ENCODE data around the gene CDK1.

CDK1 gene

DNA sequence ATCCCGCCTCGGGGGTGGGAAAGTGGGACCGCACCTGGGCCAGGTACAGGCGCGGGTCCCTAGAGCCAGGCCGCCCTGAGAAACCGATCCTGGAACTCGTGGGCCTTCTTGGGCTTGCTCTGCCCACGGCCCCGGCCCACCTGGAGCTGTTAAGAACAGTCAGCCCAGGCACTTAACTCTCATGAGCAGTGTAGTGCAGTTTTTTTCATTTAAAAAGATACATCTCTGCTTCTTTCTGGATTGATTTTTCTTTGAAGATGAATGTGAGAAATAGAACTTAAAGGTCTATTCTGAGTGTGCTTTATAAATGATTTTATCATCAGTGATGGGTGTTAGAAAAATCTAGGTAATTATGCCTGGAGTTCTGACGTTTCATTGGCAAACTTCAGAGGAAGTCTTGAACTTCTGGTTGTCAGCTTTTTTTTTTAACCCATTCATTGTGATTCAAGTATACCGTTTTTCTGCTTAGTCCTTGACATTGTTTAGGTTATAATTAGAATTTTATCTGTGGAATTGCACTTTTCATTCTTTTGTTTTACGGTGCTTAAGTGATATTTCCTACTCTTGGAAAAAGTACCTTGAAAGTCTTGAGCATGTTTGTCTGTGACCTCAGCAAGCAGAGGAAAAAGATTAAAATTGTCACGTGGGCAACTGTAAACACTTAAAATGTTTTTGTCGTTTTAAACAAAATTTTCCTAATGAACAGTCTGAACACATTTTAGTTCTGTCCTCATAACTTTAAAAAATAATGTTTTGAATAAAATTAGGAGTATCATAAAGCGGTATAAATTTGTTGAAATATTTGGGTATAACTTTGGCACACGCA is 906 bp downstream of the CDK1 start:
- Histone ChIP-seq H3K4me1 (peaks cover 0 to 7% (median 7%) of the 10 kb centered on the region in 4 donors), H3K27ac (no peak overlapping the region), H3K4me3 (peak overlapping the region; percentile 57 to 68), H3K36me3 (no peaks in the 10 kb centered on the region), H3K27me3 (peaks cover 0 to 3% of the 10 kb centered on the region in 2 donors), H3K9me3 (no peaks in the 10 kb centered on the region)
- TF ChIP-seq, protein P1, sequence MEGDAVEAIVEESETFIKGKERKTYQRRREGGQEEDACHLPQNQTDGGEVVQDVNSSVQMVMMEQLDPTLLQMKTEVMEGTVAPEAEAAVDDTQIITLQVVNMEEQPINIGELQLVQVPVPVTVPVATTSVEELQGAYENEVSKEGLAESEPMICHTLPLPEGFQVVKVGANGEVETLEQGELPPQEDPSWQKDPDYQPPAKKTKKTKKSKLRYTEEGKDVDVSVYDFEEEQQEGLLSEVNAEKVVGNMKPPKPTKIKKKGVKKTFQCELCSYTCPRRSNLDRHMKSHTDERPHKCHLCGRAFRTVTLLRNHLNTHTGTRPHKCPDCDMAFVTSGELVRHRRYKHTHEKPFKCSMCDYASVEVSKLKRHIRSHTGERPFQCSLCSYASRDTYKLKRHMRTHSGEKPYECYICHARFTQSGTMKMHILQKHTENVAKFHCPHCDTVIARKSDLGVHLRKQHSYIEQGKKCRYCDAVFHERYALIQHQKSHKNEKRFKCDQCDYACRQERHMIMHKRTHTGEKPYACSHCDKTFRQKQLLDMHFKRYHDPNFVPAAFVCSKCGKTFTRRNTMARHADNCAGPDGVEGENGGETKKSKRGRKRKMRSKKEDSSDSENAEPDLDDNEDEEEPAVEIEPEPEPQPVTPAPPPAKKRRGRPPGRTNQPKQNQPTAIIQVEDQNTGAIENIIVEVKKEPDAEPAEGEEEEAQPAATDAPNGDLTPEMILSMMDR (IDR thresholded peaks at IDR 0.05): no peak
- intact Hi-C loops (cut with DNase I; ENCODE audit: low total_unique reads): no loop called here
- DNase-seq: no peak

DNA sequence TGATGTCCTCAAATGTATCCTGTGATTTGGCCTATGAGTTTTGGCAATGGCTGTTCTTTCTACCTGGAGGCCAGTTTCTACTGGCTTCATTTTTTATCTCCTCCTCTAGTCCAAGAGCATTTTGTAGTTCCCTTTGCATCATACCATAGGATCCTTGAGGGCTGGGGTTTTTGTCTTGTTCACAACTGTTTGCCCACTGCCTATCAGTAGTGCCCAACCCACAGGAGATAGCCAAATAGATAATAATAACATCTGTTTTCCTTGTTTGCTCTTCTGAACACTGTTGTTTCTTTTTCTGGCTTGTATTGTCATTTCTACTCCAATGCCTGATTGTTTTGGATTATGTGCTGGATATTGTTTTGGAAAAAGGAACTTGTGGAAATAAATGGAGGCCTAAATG is 3.4 kb downstream of the CDK1 start:
- no peak for DNase-seq
- no peak overlapping the region for H3K27ac ChIP-seq
- intact Hi-C loops (cut with DNase I; ENCODE audit: low total_unique reads): no loop called here
- H3K4me3 ChIP-seq: no peak overlapping the region
- peaks cover 0 to 3% of the 10 kb centered on the region in 2 donors for H3K27me3 ChIP-seq
- TF ChIP-seq, protein P1 (IDR thresholded peaks at IDR 0.05): no peak
- H3K4me1 ChIP-seq: peaks cover 0 to 7% (median 7%) of the 10 kb centered on the region in 4 donors
- H3K36me3 ChIP-seq: no peaks in the 10 kb centered on the region
- H3K9me3 ChIP-seq: no peaks in the 10 kb centered on the region

DNA sequence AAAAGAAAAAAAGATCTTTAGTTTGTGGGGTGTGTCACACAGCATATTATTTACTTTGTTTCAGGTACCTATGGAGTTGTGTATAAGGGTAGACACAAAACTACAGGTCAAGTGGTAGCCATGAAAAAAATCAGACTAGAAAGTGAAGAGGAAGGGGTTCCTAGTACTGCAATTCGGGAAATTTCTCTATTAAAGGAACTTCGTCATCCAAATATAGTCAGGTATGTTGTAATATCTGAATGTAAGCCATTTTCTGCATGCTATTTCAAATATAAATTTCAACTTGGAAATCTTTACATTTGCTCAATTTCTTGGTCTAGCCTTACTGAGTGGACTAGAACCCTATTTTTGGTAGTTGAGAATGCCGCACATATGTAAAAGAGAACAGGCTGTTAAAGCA is 6.4 kb downstream of the CDK1 start:
- no peak for DNase-seq
- Histone ChIP-seq H3K27ac (no peak overlapping the region), H3K4me1 (no peaks in the 10 kb centered on the region), H3K36me3 (no peaks in the 10 kb centered on the region), H3K27me3 (no peaks in the 10 kb centered on the region), H3K4me3 (no peak overlapping the region), H3K9me3 (no peaks in the 10 kb centered on the region)
- intact Hi-C loops (cut with DNase I; ENCODE audit: low total_unique reads): no loop called here
- TF ChIP-seq, protein P1 (IDR thresholded peaks at IDR 0.05): no peak

DNA sequence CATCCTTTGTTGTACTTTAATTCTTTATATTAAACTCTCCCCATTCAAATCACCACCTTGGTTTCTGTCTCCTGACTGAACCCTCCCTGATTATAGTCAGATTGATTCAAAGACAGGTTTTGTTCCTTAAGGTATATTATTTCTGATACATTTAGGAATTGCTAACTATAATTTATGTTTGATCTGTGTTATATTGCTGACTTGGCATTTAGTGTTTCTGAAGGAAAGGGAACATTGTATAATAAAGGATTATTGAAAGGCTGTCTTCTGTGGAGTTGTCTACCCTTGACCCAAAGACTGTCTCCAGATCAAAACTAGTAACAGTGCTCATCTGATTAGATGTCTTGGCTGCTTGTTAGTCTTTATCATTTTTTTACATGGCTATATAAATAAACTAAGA is 10.3 kb downstream of the CDK1 start:
- DNase-seq: no peak
- Histone ChIP-seq H3K4me3 (no peak overlapping the region), H3K27ac (no peak overlapping the region), H3K4me1 (no peaks in the 10 kb centered on the region), H3K36me3 (no peaks in the 10 kb centered on the region), H3K27me3 (no peaks in the 10 kb centered on the region), H3K9me3 (no peaks in the 10 kb centered on the region)
- TF ChIP-seq, protein P1 (IDR thresholded peaks at IDR 0.05): no peak
- intact Hi-C loops (cut with DNase I; ENCODE audit: low total_unique reads): no loop called here

DNA sequence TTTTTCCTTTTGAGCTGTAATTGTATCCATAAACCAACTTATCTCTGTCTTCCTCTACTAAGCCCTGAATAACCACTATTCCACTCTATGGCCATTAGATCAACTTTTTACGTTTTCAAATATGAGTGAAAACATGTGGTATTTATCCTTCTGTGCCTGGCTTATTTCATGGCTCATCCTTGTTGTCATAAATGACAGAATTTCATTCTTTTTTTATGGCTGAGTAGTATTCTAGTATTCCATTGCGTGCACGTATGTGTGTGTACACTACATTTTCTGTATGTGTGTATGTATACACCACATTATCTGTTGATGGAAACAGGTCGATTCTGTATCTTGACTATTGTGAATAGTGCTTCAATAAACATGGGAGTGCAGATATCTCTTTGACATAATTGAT is 11.1 kb downstream of the CDK1 start:
- DNase-seq: no peak
- intact Hi-C loops (cut with DNase I; ENCODE audit: low total_unique reads): no loop called here
- TF ChIP-seq, protein P1 (IDR thresholded peaks at IDR 0.05): no peak
- Histone ChIP-seq H3K4me3 (no peak overlapping the region), H3K4me1 (no peaks in the 10 kb centered on the region), H3K27me3 (no peaks in the 10 kb centered on the region), H3K9me3 (no peaks in the 10 kb centered on the region), H3K36me3 (no peaks in the 10 kb centered on the region), H3K27ac (no peak overlapping the region)

Data from tibial artery (tissue), 4 donors.